ENCODE data around the gene EXOSC3.
A peak's percentile ranks its signal among the peaks of the same experiment; 100 is the strongest.
"Not testable (repeated sequence)": the region's sequence is repeated elsewhere in the genome, so short reads cannot be mapped to it uniquely, and the experiment has no call there.

The EXOSC3 gene

DNA sequence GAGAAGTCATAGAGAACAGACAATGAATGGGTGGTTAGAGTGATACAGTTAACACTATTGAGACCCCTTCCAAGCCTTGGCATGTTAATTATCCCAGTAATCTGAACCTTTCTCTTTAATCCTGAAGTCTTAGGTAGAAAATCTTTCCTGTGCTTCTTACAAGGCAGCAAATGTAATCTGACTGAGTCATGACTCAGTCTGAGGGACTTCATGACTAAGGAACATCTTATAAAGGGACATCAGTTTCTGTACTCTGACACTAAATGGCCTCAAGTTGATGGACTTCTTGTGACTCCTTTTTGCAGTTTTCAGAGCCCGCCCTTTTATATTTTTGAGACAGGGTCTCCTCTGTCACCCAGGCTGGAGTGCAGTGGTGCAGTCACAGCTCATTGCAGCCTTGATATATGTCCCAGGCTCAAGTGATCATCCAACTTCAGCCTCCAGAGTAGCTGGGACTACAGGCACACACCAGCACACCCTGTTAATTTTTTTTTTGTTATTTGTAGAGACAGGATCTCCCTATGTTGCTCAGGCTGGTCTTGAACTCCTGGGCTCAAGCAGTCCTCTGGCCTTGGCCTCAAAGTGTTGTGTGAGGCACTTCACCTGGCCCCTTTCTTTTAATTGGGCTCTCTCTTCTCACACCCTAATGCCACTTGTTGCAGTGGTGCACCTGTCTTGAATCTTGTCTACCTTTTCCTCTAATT is 9.5 kb downstream of the EXOSC3 start:
- no peak for DNase-seq (ENCODE audit: low read depth)

DNA sequence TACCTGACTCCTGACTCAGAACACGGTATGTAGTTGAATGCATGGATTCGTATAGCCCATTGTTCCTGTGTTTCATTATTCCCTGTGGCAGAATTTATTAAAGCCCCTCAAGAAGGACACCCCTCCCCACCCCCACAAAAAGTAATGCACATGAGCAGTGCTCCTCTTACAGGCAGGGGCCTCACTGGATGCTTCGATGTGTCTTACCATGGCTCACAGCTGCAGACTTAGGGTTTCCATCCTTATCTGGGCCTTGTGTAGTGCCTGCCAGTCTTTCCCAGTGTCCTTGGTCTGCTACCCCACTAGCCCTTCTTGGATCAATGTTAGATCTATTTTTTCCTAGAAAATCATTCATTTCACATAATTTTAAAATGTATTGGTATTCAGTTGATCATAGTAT is 14.9 kb downstream of the EXOSC3 start:
- DNase-seq (ENCODE audit: low read depth): no peak

DNA sequence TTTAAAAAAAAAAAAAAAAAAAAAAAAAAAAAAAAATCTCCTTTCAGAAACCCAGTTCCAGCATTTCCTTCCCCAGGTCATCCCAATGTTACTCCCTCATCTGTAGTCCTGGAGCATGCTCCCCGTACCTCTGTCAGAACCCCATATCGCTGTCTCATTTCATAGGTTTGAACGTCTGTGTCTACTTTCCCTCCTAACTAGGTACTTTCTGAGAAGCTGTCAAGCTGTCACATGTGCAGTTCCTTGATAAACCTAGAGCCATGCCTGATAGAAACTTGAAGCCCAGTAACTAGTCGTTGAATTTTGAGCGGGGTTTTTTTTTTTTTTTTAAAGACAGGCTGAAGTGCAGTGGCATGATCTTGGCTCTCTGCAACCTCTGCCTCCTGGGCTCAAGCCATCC is 15.6 kb downstream of the EXOSC3 start:
- DNase-seq (ENCODE audit: low read depth): no peak

- DNase-seq (ENCODE audit: low read depth): not testable (repeated sequence)
Observed at GRCh38 chr9:37765263-37765662, 19.6 kb downstream of the EXOSC3 start.

GRCh38 chr9:37761511-37761910 is 23.4 kb downstream of the EXOSC3 start:
- DNase-seq (ENCODE audit: low read depth): peak; percentile 74

- peak; percentile 71 for DNase-seq (ENCODE audit: low read depth)
Observed at GRCh38 chr9:37760416-37761161, 24.3 kb downstream of the EXOSC3 start.

GRCh38 chr9:37758747-37759146 is 26.1 kb downstream of the EXOSC3 start:
- no peak for DNase-seq (ENCODE audit: low read depth)

GRCh38 chr9:37753489-37754190 is 31.2 kb downstream of the EXOSC3 start, which contains the start of gene TRMT10B:
TSS of gene TRMT10B (plus strand) at chr9:37753805. CDS start at chr9:37761932, 8,127 bp downstream.
- peak; percentile 77 for DNase-seq (ENCODE audit: low read depth)

DNA sequence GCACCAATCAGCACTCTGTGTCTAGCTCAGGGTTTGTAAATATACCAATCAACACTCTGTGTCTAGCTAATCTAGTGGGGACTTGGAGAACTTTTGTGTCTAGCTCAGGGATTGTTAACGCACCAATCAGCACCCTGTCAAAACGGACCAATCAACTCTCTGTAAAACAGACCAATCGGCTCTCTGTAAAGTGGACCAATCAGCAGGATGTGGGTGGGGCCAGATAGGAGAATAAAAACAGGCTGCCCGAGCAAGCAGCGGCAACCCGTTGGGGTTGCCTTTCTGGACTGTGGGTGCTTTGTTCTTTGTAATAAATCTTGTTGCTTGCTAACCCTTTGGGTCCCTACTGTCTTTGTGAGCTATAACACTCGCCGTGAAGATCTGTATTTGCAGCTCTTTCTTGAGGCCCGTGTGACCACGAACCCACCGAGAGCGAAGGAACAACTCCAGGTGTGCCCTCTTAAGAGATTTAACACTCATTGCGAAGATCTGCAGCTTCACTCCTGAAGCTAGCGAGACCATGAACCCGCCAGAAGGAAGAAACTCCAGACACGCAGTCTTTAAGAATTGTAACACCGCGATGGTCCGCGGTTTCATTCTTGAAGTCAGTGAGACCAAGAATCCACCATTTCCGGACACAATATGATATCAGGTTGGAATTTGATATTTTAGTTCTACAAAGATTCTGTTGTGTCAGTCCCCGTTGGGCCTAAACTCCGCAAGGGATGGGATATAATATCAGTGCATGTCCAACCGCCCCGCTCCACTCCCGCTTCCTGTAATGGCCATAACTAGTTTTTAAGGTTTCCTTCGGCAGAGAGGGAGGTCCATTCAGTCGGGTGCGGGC is 32.0 kb downstream of the EXOSC3 start:
- DNase-seq (ENCODE audit: low read depth): no peak

- not testable (repeated sequence) for DNase-seq (ENCODE audit: low read depth)
Observed at GRCh38 chr9:37752112-37752511, 32.8 kb downstream of the EXOSC3 start.

- not testable (repeated sequence) for DNase-seq (ENCODE audit: low read depth)
Observed at GRCh38 chr9:37751704-37752103, 33.2 kb downstream of the EXOSC3 start.

DNA sequence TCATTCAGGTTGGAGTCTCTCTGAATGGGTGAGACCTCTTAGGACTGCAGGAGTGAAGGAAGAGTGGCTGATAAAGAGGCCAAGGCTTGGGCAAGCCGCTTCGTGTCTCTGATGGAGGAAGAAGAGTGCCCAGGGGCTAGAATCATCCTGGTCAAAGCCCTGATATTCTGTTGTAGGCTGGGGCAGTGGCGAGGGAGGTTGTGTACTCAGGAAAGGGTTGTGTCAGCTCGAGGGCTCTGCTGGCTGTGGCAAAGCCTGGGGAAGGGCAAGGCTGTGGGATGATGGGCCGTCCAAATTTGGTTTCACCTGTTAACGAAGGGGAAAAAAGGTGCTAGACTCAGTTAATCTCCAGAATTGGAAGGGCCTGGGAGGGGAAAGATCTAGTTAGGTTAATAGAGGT is 33.7 kb downstream of the EXOSC3 start:
- DNase-seq (ENCODE audit: low read depth): no peak

DNA sequence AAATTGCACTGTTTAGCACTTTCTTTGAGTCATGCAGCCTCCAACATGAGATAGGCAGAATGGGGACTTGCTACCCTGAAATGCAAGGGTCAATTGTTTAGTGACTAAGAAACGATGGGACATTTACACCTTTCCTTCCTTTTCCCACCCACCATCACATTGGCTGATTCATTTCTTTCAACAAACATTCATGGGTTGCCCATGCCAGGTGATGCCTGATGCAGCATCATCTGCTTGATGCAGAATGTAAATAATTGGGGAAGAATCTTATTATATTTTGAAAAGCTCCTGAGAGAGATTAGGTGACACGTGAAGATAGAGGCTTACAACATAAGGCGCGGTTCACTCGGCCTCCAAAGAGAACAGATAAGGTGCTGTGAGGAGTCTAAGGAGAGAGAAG is 35.7 kb downstream of the EXOSC3 start:
- DNase-seq (ENCODE audit: low read depth): no peak

DNA sequence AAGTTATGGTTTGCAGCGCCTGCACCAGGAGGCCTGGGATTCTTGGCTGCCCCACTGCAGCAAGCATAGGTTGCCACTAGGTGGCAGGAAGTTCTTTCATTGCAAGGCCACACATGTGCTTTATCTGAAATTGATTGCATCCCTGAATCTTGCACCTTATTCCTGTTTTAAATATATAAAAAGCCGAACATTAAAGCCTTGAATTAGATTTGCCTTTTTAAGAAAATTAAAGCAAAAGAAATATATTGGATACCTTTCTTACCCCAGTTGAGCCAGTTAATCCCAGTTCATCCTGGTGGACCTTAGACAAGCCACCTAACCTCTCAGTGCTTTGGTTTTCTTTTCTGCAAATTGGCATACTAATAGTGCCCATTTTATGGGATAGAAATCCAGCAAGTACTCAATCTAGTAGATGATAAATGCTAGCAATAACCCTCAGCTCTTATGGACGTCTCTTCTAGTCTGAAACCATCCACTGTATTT is 37.6 kb downstream of the EXOSC3 start:
- peak; percentile 77 for DNase-seq (ENCODE audit: low read depth)

DNA sequence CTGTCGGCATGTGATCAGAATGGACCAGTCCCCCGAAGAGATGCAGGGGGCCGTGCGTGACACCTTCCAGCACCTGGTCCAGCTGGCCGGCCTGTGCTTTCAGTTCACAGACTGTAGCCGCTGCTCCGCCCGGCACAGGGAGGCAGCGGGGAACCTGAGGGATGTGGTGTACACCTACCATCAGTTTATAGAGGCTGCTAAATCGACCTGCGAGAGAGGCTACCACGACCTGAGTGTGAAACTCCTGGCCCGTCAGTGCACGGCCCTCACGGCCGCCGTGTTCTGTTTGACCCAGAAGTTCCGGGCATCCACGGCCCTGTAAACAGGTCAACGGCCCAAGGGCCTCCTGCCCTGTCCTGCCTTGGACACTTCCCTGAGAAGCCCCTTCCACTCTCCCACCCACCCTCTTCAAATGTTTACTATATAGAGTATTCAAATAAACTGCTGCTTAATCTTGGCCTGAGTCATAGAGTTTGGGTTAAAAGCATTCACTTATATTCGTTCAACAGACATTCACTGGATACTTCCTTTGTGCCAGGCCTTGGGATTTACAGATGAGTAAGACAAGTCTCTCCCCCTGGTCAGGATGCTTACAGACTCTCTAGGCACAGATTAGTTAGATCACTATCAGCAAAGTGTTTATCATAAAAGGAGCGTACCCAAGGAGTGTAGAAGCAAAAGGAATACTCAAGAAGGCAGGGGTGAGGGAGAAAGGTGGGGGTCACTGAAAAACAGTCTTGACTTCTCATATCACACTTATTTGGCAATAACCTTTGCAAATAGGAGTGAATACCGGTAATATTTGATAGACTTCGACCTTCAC is 38.2 kb downstream of the EXOSC3 start:
- peak; percentile 91 for DNase-seq (ENCODE audit: low read depth)

GRCh38 chr9:37745970-37746369 is 38.9 kb downstream of the EXOSC3 start:
- DNase-seq (ENCODE audit: low read depth): no peak

GRCh38 chr9:37740631-37741328 is 44.1 kb downstream of the EXOSC3 start:
- DNase-seq (ENCODE audit: low read depth): no peak

DNA sequence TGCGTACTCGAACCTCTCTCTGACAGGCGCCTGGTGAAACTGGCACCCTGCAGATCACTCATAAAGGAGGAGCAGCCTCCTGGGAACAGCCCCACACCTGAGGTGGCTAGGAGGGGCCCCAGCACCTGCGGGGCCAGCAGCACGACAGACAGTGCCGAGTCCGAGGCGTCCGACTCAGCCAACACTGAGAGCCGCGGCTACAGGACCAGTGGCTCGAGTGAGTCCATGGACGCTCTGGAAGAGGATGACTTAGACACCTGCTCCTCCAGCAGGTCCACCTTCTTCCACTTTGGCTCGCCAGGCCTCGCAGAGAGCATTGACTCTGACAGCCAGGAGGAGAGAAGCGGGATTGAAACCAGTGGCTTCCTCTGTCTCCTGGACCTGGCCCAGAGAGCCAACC is 44.7 kb downstream of the EXOSC3 start:
- DNase-seq (ENCODE audit: low read depth): no peak

GRCh38 chr9:37739222-37739621 is 45.6 kb downstream of the EXOSC3 start:
- no peak for DNase-seq (ENCODE audit: low read depth)

- no peak for DNase-seq (ENCODE audit: low read depth)
Observed at GRCh38 chr9:37732952-37733351, 51.9 kb downstream of the EXOSC3 start.

Measured in amniotic epithelial cell (primary cell).